Thyroid gland (tissue), 4 donors: ENCODE measurements around the gene ANXA10. TPM values are rescaled to one million over a fixed set of nuclear protein-coding genes. Genes with fewer than 3 reads are reported as not detected.

Source experiments
- DNase-seq, 2 donors: peaks; one replicate each; pipeline ENCODE4 v3.0.0-alpha.2; 2019
- H3K27ac ChIP-seq, 3 donors: fragments of 200-600 bp; sonication (generic); 1 replicate in 2 of 3; 2 replicates in 1 of 3; pipeline ENCODE4 v1.5.1; 2016 to 2019; ENCODE audit warnings: mild to moderate bottlenecking in 1 of 3, moderate library complexity in 1 of 3
- H3K27me3 ChIP-seq: fragments of 200-600 bp; sonication (generic); one replicate; pipeline ENCODE4 v1.5.1; 2019
- H3K36me3 ChIP-seq, 2 donors: fragments of 200-600 bp; sonication (generic); one replicate each; pipeline ENCODE4 v1.5.1; 2016 to 2019
- H3K4me1 ChIP-seq, 2 donors: fragments of 200-600 bp; sonication (generic); one replicate each; pipeline ENCODE4 v1.5.1; 2017 to 2019
- H3K4me3 ChIP-seq, 3 donors: fragments of 200-600 bp; sonication (generic); replicated peaks in 1 of 3; 1 replicate in 2 of 3; 2 replicates in 1 of 3; pipeline ENCODE4 v1.5.1; 2016; ENCODE audit warnings: mild to moderate bottlenecking in 1 of 3
- H3K9me3 ChIP-seq: fragments of 200-600 bp; sonication (generic); one replicate; pipeline ENCODE4 v1.5.1; 2017
- CTCF ChIP-seq, 6 experiments: fragments of 200-600 bp in 3 of 6; fragments of 450-650 bp in 3 of 6; sonication (generic) in 3 of 6; IDR thresholded peaks; one replicate each; pipeline ENCODE4 v1.5.1; 2016 to 2019; ENCODE audit warnings: antibody characterized with exemption in 6 of 6, mild to moderate bottlenecking in 2 of 6, inconsistent platforms in 1 of 6, moderate library complexity in 1 of 6
- POLR2A ChIP-seq, 2 donors: fragments of 450-650 bp; IDR thresholded peaks; one replicate each; pipeline ENCODE4 v1.6.1; 2017; ENCODE audit warnings: antibody characterized with exemption in 2 of 2, mild to moderate bottlenecking in 2 of 2, moderate library complexity in 1 of 2
- WGBS, 2 donors: methylation state at CpG; one replicate each; pipeline ENCODE4 v1.1.5; 2017; 5-methylcytosine and 5-hydroxymethylcytosine counted together
- intact Hi-C: fragments of 100-400 bp; cut with DNase I; formaldehyde crosslinking; loops from one replicate; pipeline ENCODE4 v1.15.1; 2023
- total RNA-seq, 4 donors: library from RNA; depleted of rRNA; stranded (reverse); fragments of >200 nt; gene quantifications; one replicate each; pipeline ENCODE4 v1.2.3, GENCODE V29; 2016

The ANXA10 gene
- total RNA-seq, 4 donors from 2014 or later: not detected

DNA sequence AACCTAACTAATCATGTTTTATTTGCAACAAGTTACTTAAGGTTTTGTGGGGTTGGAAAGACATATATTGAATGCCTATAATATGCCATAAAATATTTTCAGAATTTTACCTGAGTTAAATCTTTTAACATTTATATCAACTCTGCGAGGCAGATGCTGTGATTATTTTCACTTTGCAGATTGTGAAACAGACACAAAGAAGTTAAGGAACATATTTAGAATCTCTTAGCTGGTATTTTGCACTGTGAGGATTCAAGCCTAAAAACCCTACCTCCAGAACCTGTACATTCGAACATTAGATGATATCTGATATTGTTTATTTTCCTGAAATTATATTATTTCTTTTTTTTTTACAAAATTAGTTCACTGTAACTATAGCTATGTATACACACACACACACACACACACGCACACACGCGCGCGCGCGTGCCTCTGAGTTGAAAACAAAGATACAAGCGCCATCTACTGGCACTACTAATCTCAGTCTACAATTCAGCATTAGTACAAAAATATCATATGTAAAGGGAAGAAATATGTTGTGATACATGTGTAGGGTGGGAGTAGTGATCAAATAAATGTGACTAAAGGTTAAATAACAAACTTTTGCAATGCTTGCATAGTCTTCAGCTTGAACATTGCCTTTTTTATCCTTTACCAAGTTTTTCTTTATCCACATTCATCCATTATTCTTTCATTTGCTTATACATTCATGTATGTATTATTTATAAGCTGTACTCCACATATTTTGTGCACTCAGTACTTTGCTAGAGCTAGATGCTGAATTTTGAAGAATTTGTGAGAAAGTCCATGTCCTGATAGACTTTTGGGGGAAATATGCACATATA, 61.5 kb downstream of the ANXA10 start:
- H3K4me3 ChIP-seq: no peak overlapping the region
- 4 to 6% methylated on average over 10 of the region's 10 CpGs for WGBS, 2 donors
- DNase-seq: peak; percentile 69 to 81
- no peaks in the 10 kb centered on the region for H3K4me1 ChIP-seq
- intact Hi-C loops: no loop called here
- H3K36me3 ChIP-seq: no peaks in the 10 kb centered on the region
- H3K9me3 ChIP-seq: no peaks in the 10 kb centered on the region
- H3K27ac ChIP-seq: no peak overlapping the region
- TF ChIP-seq POLR2A (IDR thresholded peaks at IDR 0.05): no peak
- TF ChIP-seq CTCF (IDR thresholded peaks at IDR 0.05): peak in 5 of 6 experiments; percentile 37 to 65 (median 55)
- H3K27me3 ChIP-seq: no peaks in the 10 kb centered on the region

GRCh38 chr4:168154546-168155277, 62.4 kb downstream of the ANXA10 start:
- no peaks in the 10 kb centered on the region for H3K4me1 ChIP-seq
- no peaks in the 10 kb centered on the region for H3K36me3 ChIP-seq
- H3K27ac ChIP-seq: no peak overlapping the region
- no peak for DNase-seq
- intact Hi-C loops: no loop called here
- no peak overlapping the region for H3K4me3 ChIP-seq
- H3K27me3 ChIP-seq: no peaks in the 10 kb centered on the region
- WGBS, 2 donors: 78 to 82% methylated on average over 6 of the region's 6 CpGs
- TF ChIP-seq CTCF (IDR thresholded peaks at IDR 0.05): no peak
- TF ChIP-seq POLR2A (IDR thresholded peaks at IDR 0.05): no peak
- no peaks in the 10 kb centered on the region for H3K9me3 ChIP-seq

DNA sequence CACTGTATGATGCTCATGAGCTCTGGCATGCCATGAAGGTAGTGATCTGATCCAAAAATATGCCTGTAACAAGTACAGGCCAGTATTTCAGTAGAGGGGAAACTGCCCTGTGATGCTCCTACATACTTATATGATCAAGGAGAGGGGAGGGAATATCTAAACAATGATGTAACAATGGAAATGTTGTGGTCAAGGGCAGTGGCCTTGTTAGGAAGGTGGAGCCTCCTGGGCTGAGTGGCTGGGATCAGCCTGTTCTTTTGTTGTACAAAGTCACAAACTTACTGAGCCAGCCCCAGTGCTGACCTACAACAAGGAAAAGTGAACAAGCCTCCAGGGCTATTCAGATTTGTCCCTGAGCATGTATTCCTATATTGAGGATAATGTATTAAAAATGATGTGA, 70.3 kb downstream of the ANXA10 start:
- Histone ChIP-seq H3K4me3 (no peak overlapping the region), H3K36me3 (no peaks in the 10 kb centered on the region), H3K27ac (no peak overlapping the region), H3K27me3 (no peaks in the 10 kb centered on the region), H3K4me1 (no peaks in the 10 kb centered on the region), H3K9me3 (no peaks in the 10 kb centered on the region)
- no peak for TF ChIP-seq CTCF (IDR thresholded peaks at IDR 0.05)
- no peak for TF ChIP-seq POLR2A (IDR thresholded peaks at IDR 0.05)
- DNase-seq: no peak
- intact Hi-C loops: no loop called here

DNA sequence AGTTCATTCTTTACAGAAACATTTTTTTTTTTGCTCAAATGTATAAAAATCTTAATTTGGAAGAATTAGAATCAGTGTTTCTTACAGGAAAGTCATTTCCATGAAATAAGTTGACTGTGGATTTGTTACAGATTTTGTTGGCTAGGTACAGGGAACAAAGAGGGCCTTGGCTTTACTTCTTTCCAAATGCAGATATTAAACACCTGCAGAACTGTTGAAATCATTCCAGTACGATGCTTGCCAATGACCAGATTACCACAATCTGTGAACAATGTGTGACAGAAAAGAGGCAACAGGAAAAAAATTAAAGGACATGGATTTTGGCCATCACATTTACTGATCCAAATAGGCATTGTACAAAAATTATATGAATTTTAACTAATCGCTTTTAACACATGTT, 70.8 kb downstream of the ANXA10 start:
- Histone ChIP-seq H3K4me3 (no peak overlapping the region), H3K4me1 (no peaks in the 10 kb centered on the region), H3K9me3 (no peaks in the 10 kb centered on the region), H3K36me3 (no peaks in the 10 kb centered on the region), H3K27ac (no peak overlapping the region), H3K27me3 (no peaks in the 10 kb centered on the region)
- 86 to 87% methylated on average over 2 of the region's 2 CpGs for WGBS, 2 donors
- no peak for DNase-seq
- intact Hi-C loops: no loop called here
- TF ChIP-seq POLR2A (IDR thresholded peaks at IDR 0.05): no peak
- no peak for TF ChIP-seq CTCF (IDR thresholded peaks at IDR 0.05)

- whole genome bisulfite sequencing, 2 donors: 79 to 96% methylated on average over 3 of the region's 3 CpGs
- no peaks in the 10 kb centered on the region for H3K36me3 ChIP-seq
- no peak for TF ChIP-seq CTCF (IDR thresholded peaks at IDR 0.05)
- TF ChIP-seq POLR2A (IDR thresholded peaks at IDR 0.05): no peak
- no peak overlapping the region for H3K4me3 ChIP-seq
- no peaks in the 10 kb centered on the region for H3K9me3 ChIP-seq
- H3K27ac ChIP-seq: no peak overlapping the region
- H3K27me3 ChIP-seq: no peaks in the 10 kb centered on the region
- no peaks in the 10 kb centered on the region for H3K4me1 ChIP-seq
- intact Hi-C loops: no loop called here
- no peak for DNase-seq
These were observed 71.7 kb downstream of the ANXA10 start for GRCh38 chr4:168164045-168164444.
